Uterus (tissue), 4 donors: ENCODE data around the gene ATXN2. TPM values are rescaled to one million over a fixed set of nuclear protein-coding genes. Genes with fewer than 3 reads are reported as not detected.

Experiments used
- DNase-seq, 2 donors: peaks; one replicate each; pipeline ENCODE4 v3.0.0-alpha.2; 2019 to 2020
- H3K27ac ChIP-seq, 2 donors: fragments of 200-600 bp; sonication (generic); 1 replicate in 1 of 2; 2 replicates in 1 of 2; pipeline ENCODE4 v1.5.1; 2016 to 2018
- H3K27me3 ChIP-seq, 2 donors: fragments of 200-600 bp; sonication (generic); one replicate each; pipeline ENCODE4 v1.5.1; 2018 to 2019; ENCODE audit warnings: control low read depth in 1 of 2
- H3K36me3 ChIP-seq, 2 donors: fragments of 200-600 bp; sonication (generic); one replicate each; pipeline ENCODE4 v1.5.1; 2019; ENCODE audit warnings: control low read depth in 1 of 2
- H3K4me1 ChIP-seq, 2 donors: fragments of 200-600 bp; sonication (generic); one replicate each; pipeline ENCODE4 v1.5.1; 2018 to 2019; ENCODE audit warnings: control low read depth in 1 of 2
- H3K4me3 ChIP-seq, 2 donors: fragments of 200-600 bp; sonication (generic); 1 replicate in 1 of 2; 2 replicates in 1 of 2; pipeline ENCODE4 v1.5.1; 2018 to 2019; ENCODE audit warnings: mild to moderate bottlenecking in 1 of 2
- H3K9me3 ChIP-seq, 2 donors: fragments of 200-600 bp; sonication (generic); one replicate each; pipeline ENCODE4 v1.5.1; 2019; ENCODE audit warnings: control low read depth in 1 of 2
- POLR2A ChIP-seq, 2 donors: fragments of 450-650 bp; IDR thresholded peaks; one replicate each; pipeline ENCODE4 v1.6.1; 2016; ENCODE audit warnings: antibody characterized with exemption in 2 of 2, mild to moderate bottlenecking in 1 of 2, moderate library complexity in 1 of 2
- intact Hi-C: fragments of 100-400 bp; cut with DNase I; formaldehyde crosslinking; loops from one replicate; pipeline ENCODE4 v1.15.1; 2023; ENCODE audit warnings: low total_unique reads
- total RNA-seq, 4 donors: library from RNA; depleted of rRNA in 3 of 4; stranded (reverse); fragments of >200 nt in 3 of 4; gene quantifications; one replicate each; pipeline versions ENCODE4 v1.1.0 to v1.2.4, GENCODE V29; 2014 to 2023
- TF ChIP-seq, protein P1 (sequence below), 4 experiments: fragments of 200-600 bp in 2 of 4; fragments of 450-650 bp in 2 of 4; sonication (generic) in 2 of 4; IDR thresholded peaks; one replicate each; pipeline ENCODE4 v1.5.1; 2016 to 2019; ENCODE audit warnings: antibody characterized with exemption in 4 of 4, mild to moderate bottlenecking in 2 of 4, moderate library complexity in 1 of 4
- donor health status: DM: yes; HTN: yes; CAD: no.

The ATXN2 gene
- total RNA-seq, 4 donors from 2014 or later = 37.1 to 112 (median 66.0) TPM

DNA sequence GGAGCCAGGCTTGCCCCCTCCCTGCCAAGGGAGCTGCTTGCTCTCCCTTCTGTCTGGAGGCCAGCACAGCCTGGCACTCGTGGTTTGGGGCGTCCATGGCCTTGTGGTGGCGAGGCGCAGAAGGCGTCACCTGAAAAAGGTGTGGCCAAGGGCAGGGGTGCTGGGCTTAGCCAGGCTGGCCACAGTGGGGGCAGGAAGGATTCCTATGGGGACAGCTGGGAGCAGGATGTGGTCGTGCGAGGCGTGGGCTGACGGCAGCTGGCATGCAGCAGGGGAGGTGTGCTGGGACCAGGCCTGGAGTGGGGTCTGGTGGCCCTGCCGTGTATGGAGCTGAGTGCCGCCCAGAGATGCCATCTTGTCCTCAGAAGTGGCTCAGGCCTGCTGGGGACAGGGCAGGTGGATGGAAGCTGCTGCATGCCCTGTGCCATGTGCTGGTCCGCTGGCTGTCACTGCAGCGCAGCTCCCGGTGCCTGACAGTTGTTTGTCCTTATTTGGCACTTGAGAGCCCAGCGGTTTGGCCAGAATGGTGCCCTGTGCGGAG, 163.4 kb downstream of the ATXN2 start:
- Histone ChIP-seq H3K27ac (peak overlapping the region; percentile 74 to 90), H3K27me3 (no peaks in the 10 kb centered on the region), H3K4me3 (no peak overlapping the region), H3K36me3 (no peaks in the 10 kb centered on the region), H3K9me3 (no peaks in the 10 kb centered on the region), H3K4me1 (peaks cover 3 to 27% of the 10 kb centered on the region in 2 donors)
- intact Hi-C loops = no loop called here
- TF ChIP-seq, protein P1, sequence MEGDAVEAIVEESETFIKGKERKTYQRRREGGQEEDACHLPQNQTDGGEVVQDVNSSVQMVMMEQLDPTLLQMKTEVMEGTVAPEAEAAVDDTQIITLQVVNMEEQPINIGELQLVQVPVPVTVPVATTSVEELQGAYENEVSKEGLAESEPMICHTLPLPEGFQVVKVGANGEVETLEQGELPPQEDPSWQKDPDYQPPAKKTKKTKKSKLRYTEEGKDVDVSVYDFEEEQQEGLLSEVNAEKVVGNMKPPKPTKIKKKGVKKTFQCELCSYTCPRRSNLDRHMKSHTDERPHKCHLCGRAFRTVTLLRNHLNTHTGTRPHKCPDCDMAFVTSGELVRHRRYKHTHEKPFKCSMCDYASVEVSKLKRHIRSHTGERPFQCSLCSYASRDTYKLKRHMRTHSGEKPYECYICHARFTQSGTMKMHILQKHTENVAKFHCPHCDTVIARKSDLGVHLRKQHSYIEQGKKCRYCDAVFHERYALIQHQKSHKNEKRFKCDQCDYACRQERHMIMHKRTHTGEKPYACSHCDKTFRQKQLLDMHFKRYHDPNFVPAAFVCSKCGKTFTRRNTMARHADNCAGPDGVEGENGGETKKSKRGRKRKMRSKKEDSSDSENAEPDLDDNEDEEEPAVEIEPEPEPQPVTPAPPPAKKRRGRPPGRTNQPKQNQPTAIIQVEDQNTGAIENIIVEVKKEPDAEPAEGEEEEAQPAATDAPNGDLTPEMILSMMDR (IDR thresholded peaks at IDR 0.05) = no peak
- no peak for TF ChIP-seq POLR2A (IDR thresholded peaks at IDR 0.05)
- DNase-seq = no peak

DNA sequence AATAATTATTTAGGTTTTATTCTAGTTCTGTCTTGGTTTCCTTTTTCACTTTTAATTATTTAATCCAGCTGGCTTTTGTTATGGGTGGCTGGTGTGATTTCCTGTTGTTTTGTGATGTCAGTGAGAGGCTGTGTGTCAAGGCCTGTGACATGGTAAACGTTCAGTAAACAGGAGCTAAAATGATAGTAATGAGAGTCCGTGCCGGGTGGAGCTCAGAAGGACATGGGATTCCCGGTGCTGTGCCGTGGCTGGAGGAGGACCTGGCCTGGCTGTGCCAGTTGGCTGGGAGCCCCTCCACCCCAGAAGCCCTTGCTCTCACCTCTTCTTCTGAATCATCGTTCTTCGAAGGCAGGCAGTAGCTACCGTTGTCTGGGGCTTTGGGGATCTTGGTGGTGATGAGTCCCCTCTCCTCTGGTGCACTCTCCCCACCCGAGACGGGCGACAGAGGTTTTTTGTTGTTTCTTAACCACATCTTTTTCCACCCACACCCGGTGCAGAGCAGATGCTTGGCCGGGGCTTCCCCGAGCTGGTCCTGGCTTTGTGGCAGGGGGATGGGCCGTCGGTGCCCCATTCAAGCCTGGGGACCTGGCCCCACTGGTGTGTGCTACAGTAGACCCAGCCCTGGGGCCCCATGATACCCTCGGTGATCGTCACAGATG, 164.3 kb downstream of the ATXN2 start:
- peak; percentile 74 to 75 for DNase-seq
- H3K27me3 ChIP-seq = no peaks in the 10 kb centered on the region
- peak overlapping the region; percentile 74 to 90 for H3K27ac ChIP-seq
- H3K9me3 ChIP-seq = no peaks in the 10 kb centered on the region
- intact Hi-C loops = no loop called here
- no peaks in the 10 kb centered on the region for H3K36me3 ChIP-seq
- peaks cover 3 to 36% of the 10 kb centered on the region in 2 donors for H3K4me1 ChIP-seq
- H3K4me3 ChIP-seq = peak overlapping the region; percentile 8 to 15
- TF ChIP-seq POLR2A (IDR thresholded peaks at IDR 0.05) = peak in 1 of 2 donors; percentile 46
- TF ChIP-seq, protein P1 (IDR thresholded peaks at IDR 0.05) = no peak

DNA sequence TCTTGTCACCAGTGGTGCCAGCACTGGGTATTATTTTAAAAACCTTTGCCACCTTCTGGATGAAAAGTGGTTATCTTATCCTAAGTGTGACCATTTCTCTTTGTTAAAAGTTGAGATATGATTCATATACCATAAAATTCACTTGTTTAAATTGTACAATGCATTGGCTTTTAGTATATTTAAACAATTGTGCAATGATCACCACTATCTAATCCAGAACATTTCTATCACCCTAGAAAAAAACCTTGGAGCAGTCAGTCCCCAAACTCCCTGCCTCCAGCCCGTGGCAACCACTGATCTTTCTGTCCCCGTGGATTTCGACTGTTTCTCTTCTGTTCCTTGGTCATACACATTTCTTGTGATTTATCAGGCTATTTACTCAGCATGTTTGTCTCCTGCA, 165.1 kb downstream of the ATXN2 start:
- no peak for DNase-seq
- TF ChIP-seq POLR2A (IDR thresholded peaks at IDR 0.05) = no peak
- TF ChIP-seq, protein P1 (IDR thresholded peaks at IDR 0.05) = no peak
- Histone ChIP-seq H3K4me3 (peak overlapping the region in 1 of 2 donors; percentile 15), H3K36me3 (no peaks in the 10 kb centered on the region), H3K27me3 (no peaks in the 10 kb centered on the region), H3K9me3 (no peaks in the 10 kb centered on the region), H3K4me1 (peaks cover 3 to 38% of the 10 kb centered on the region in 2 donors), H3K27ac (peak overlapping the region; percentile 74 to 90)
- intact Hi-C loops = no loop called here

DNA sequence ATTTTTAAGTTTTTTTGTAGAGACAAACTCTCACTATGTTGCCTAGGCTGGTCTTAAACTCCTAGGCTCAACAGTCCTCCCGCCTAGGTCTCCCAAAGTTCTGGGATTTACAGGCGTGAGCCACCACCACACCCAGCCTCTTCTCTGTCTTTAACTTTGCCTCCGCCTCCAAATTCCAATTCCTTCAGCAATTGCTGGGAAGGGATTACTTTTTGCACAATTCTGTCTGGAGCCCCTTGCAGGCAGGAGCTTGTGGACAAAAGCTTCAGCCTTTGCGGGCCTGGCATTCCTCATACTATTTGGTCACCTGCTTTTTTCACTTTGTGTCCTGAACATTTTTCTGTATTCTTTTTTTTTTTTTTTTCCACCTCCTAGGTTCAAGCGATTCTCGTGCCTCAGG, 167.3 kb downstream of the ATXN2 start:
- TF ChIP-seq, protein P1 (IDR thresholded peaks at IDR 0.05) = no peak
- no peak for TF ChIP-seq POLR2A (IDR thresholded peaks at IDR 0.05)
- intact Hi-C loops = no loop called here
- no peak for DNase-seq

More for the DNA sequence above, 167.3 kb downstream of the ATXN2 start:
- H3K4me1 ChIP-seq = peaks cover 3 to 38% of the 10 kb centered on the region in 2 donors
- H3K27me3 ChIP-seq = no peaks in the 10 kb centered on the region
- no peaks in the 10 kb centered on the region for H3K9me3 ChIP-seq
- H3K4me3 ChIP-seq = no peak overlapping the region
- H3K27ac ChIP-seq = peak overlapping the region; percentile 74 to 90
- no peaks in the 10 kb centered on the region for H3K36me3 ChIP-seq
